ENCODE data around the gene PTPRB.

DNA sequence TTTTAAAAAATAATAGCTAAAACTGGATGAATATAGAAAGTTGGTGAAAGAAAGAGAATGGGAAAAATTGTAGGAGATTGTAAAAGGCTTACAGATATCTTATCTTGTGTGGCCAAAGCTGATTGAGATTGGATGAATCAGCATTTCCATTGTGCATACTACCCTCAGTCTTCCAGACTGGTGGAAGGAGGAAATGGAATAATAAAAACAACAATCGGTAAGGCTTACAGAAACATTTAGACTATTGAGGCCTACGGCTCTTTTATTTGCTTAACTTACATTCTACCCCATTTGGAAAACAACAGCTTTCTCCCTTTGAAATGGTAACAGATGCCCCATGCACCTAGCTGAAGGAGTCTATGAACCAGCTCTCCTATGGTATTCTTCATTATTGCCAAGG is 129.8 kb downstream of the PTPRB start:
- TF ChIP-seq, protein P1, sequence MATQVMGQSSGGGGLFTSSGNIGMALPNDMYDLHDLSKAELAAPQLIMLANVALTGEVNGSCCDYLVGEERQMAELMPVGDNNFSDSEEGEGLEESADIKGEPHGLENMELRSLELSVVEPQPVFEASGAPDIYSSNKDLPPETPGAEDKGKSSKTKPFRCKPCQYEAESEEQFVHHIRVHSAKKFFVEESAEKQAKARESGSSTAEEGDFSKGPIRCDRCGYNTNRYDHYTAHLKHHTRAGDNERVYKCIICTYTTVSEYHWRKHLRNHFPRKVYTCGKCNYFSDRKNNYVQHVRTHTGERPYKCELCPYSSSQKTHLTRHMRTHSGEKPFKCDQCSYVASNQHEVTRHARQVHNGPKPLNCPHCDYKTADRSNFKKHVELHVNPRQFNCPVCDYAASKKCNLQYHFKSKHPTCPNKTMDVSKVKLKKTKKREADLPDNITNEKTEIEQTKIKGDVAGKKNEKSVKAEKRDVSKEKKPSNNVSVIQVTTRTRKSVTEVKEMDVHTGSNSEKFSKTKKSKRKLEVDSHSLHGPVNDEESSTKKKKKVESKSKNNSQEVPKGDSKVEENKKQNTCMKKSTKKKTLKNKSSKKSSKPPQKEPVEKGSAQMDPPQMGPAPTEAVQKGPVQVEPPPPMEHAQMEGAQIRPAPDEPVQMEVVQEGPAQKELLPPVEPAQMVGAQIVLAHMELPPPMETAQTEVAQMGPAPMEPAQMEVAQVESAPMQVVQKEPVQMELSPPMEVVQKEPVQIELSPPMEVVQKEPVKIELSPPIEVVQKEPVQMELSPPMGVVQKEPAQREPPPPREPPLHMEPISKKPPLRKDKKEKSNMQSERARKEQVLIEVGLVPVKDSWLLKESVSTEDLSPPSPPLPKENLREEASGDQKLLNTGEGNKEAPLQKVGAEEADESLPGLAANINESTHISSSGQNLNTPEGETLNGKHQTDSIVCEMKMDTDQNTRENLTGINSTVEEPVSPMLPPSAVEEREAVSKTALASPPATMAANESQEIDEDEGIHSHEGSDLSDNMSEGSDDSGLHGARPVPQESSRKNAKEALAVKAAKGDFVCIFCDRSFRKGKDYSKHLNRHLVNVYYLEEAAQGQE (IDR thresholded peaks at IDR 0.05; ENCODE audit: insufficient read depth in 1 of 2, low read depth in 2 of 2, low read length in 2 of 2) = no peak
- no peak for TF ChIP-seq SIN3A (IDR thresholded peaks at IDR 0.05; ENCODE audit: borderline replicate concordance, insufficient read depth, low read length)
- no peak for TF ChIP-seq TAF1 (IDR thresholded peaks at IDR 0.05; ENCODE audit: borderline replicate concordance, insufficient read depth, low read length)

Data from PFSK-1 (cell line).